ENCODE measurements around the gene SH3PXD2A.

DNA sequence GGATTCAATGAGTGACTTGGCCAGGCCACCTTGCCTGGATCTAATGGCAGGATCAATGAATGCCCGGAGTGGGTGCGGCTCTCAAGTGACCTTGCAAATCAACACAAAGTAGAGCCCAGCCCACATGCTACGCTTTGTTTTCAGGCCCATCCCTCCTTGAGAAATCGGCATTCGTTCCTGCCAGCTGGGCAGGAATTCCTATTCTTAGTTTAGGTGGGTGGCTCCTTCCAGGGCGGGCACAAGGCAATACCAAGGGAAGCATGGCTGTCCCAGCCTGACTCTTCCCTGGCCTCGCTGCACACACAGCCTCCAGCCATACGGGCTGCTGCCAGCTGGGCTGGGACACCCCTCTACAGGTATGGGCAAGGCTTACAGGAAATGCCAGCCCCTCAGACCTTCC is 119.3 kb downstream of the SH3PXD2A start:
- no peak for TF ChIP-seq CTCF (conservative IDR thresholded peaks at IDR 0.05; ENCODE audit: low read depth in 2 of 2)
- no peak for TF ChIP-seq CREB1 (CRISPR knock-in tag; IDR thresholded peaks at IDR 0.05; ENCODE audit: low read depth)
- no peak for TF ChIP-seq EZH2 (IDR thresholded peaks at IDR 0.05; ENCODE audit: low read depth, unreplicated experiment)
- no peak for TF ChIP-seq EZH2phosphoT487 (IDR thresholded peaks at IDR 0.05; ENCODE audit: unreplicated experiment)
- TF ChIP-seq POLR2AphosphoS5 (IDR thresholded peaks at IDR 0.05; ENCODE audit: low read depth), result no peak
- no peak for TF ChIP-seq REST (IDR thresholded peaks at IDR 0.05; ENCODE audit: unreplicated experiment)
- TF ChIP-seq JUNB (IDR thresholded peaks at IDR 0.05; ENCODE audit: unreplicated experiment), result no peak
- no peak for TF ChIP-seq ZNF114 (CRISPR knock-in tag; IDR thresholded peaks at IDR 0.05)
- TF ChIP-seq, protein P1, sequence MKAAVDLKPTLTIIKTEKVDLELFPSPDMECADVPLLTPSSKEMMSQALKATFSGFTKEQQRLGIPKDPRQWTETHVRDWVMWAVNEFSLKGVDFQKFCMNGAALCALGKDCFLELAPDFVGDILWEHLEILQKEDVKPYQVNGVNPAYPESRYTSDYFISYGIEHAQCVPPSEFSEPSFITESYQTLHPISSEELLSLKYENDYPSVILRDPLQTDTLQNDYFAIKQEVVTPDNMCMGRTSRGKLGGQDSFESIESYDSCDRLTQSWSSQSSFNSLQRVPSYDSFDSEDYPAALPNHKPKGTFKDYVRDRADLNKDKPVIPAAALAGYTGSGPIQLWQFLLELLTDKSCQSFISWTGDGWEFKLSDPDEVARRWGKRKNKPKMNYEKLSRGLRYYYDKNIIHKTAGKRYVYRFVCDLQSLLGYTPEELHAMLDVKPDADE (IDR thresholded peaks at IDR 0.05), result no peak
- no peak for TF ChIP-seq ZNF331 (CRISPR knock-in tag; IDR thresholded peaks at IDR 0.05; ENCODE audit: low read depth)
